Colonic mucosa (tissue), 4 donors: ENCODE results near the gene CAPN9. TPM values are rescaled to one million over a fixed set of nuclear protein-coding genes. Genes with fewer than 3 reads are reported as not detected.

Source experiments
- DNase-seq: peaks from one replicate; pipeline ENCODE4 v3.0.0-alpha.2; 2020
- H3K27ac ChIP-seq: fragments of 200-600 bp; one replicate; pipeline ENCODE4 v1.8.0; 2021
- H3K27me3 ChIP-seq: fragments of 200-600 bp; one replicate; pipeline ENCODE4 v1.8.0; 2021
- H3K36me3 ChIP-seq: fragments of 200-600 bp; one replicate; pipeline ENCODE4 v1.8.0; 2021
- H3K4me1 ChIP-seq: fragments of 200-600 bp; one replicate; pipeline ENCODE4 v1.8.0; 2021; ENCODE audit warnings: mild to moderate bottlenecking
- H3K4me3 ChIP-seq: fragments of 200-600 bp; one replicate; pipeline ENCODE4 v1.8.0; 2021
- H3K9ac ChIP-seq, 2 donors: one replicate each; pipeline ENCODE4 v1.7.0; 2013; ENCODE audit warnings: control low read depth in 2 of 2, low read depth in 2 of 2, low read length in 2 of 2
- H3K9me3 ChIP-seq: fragments of 200-600 bp; one replicate; pipeline ENCODE4 v1.8.0; 2021
- intact Hi-C: fragments of 100-400 bp; cut with DNase I; formaldehyde crosslinking; loops from one replicate; pipeline ENCODE4 v1.14.1; 2022
- total RNA-seq, 2 donors: library from RNA; stranded (reverse); fragmentation: NEBNext Ultra II Directional in 1 of 2; extraction: Animal tissue kit (Norgen Biotek cat#: 25700) in 1 of 2; gene quantifications; one replicate each; pipeline ENCODE4 v1.2.1, GENCODE V29; 2021
- TF ChIP-seq, protein P1 (sequence below): fragments of 200-600 bp; IDR thresholded peaks from one replicate; pipeline ENCODE4 v1.8.0; 2022; ENCODE audit warnings: antibody characterized with exemption, mild to moderate bottlenecking
- donor health status: healthy.
- donor health status: DM: no; HTN: no; CAD: no.
- donor health status: DM: no; HTN: no; CAD: no.

The CAPN9 gene
- total RNA-seq, 2 donors from 2014 or later: 14.3 to 36.3 TPM

- no peaks in the 10 kb centered on the region for H3K36me3 ChIP-seq
- TF ChIP-seq, protein P1, sequence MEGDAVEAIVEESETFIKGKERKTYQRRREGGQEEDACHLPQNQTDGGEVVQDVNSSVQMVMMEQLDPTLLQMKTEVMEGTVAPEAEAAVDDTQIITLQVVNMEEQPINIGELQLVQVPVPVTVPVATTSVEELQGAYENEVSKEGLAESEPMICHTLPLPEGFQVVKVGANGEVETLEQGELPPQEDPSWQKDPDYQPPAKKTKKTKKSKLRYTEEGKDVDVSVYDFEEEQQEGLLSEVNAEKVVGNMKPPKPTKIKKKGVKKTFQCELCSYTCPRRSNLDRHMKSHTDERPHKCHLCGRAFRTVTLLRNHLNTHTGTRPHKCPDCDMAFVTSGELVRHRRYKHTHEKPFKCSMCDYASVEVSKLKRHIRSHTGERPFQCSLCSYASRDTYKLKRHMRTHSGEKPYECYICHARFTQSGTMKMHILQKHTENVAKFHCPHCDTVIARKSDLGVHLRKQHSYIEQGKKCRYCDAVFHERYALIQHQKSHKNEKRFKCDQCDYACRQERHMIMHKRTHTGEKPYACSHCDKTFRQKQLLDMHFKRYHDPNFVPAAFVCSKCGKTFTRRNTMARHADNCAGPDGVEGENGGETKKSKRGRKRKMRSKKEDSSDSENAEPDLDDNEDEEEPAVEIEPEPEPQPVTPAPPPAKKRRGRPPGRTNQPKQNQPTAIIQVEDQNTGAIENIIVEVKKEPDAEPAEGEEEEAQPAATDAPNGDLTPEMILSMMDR: peak; percentile 51
- H3K4me3 ChIP-seq: no peak overlapping the region
- H3K9me3 ChIP-seq: no peaks in the 10 kb centered on the region
- DNase-seq: peak; percentile 41
- no peaks in the 10 kb centered on the region for H3K27me3 ChIP-seq
- intact Hi-C loops: loop anchor here (5.0 to 10.0 kb wide), 2 partner anchors 68 to 130 kb away; partner anchors contain the start of gene COG2
- H3K9ac ChIP-seq: no peak overlapping the region
- no peaks in the 10 kb centered on the region for H3K4me1 ChIP-seq
- no peak overlapping the region for H3K27ac ChIP-seq
Measured at GRCh38 chr1:230772457-230773395, 25.5 kb downstream of the CAPN9 start.

DNA sequence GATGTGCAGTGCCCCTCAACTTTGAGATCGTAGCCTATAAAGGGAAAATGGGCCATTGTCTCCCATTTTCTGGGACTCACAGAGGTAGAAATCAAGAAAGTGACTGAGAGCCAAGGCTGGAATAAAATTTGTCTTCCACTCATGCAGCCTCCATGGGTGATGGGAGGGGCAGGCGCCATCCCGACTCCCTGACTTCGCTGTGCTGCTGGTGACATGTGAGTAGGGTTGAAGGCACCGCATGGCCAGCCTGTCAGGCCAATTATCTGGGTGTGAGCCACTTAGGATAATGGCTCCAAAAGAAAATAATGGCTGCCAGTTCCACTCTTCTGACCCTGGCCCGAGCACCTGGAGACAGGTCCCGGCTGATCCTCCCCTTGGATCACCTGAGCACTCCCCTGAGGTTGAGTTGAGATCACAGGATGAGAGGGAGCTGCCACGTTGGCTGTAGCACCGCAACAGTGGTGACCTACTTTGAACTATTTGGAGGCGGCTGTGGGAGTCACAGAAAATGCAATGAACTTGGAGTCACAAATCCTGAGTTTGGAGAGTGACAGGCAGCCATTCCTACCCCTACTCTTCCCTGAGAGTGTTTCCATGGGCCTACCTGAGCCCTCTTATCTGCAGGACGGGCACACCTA is 26.3 kb downstream of the CAPN9 start:
- TF ChIP-seq, protein P1: no peak
- no peak overlapping the region for H3K27ac ChIP-seq
- no peaks in the 10 kb centered on the region for H3K27me3 ChIP-seq
- intact Hi-C loops: loop anchor here (5.0 to 10.0 kb wide), 2 partner anchors 69 to 131 kb away; partner anchors contain the start of gene COG2
- H3K4me3 ChIP-seq: no peak overlapping the region
- H3K4me1 ChIP-seq: no peaks in the 10 kb centered on the region
- no peak overlapping the region for H3K9ac ChIP-seq
- DNase-seq: no peak
- H3K9me3 ChIP-seq: no peaks in the 10 kb centered on the region
- no peaks in the 10 kb centered on the region for H3K36me3 ChIP-seq

DNA sequence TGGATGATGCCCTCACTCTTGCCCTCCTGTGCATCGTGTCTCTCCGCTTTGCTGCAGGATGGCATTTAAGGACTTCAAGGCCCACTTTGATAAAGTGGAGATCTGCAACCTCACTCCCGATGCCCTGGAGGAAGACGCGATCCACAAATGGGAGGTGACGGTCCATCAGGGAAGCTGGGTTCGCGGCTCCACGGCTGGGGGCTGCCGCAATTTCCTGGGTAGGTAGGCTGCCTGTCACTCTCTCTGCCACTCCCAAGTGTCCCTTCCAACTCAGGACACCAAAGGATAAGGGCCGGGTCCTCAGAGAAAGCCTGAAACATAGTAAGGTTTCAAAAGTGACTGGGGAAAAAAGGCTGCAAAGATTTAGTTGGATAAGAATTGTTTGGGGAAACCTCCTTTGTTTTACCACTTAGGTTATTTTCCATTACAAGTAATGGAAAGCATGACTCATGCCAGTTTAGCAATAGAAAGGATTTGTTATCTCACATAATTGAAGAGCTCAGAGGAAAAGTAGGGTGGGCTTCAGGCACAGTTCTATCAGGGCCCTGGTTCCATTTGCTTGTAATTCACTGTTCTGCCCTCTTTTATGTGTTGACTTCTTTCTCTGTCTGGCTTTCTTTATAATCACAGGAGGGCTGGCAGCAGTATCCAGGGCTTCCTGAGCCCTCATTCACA is 31.9 kb downstream of the CAPN9 start:
- Histone ChIP-seq H3K9ac (no peak overlapping the region), H3K4me1 (no peaks in the 10 kb centered on the region), H3K4me3 (no peak overlapping the region), H3K9me3 (no peaks in the 10 kb centered on the region), H3K27me3 (no peaks in the 10 kb centered on the region), H3K27ac (no peak overlapping the region), H3K36me3 (no peaks in the 10 kb centered on the region)
- intact Hi-C loops: loop anchor here (10.0 kb wide), 1 partner anchor 74 kb away; no protein-coding TSS in a partner anchor
- DNase-seq: no peak
- TF ChIP-seq, protein P1: no peak

GRCh38 chr1:230781131-230781530 is 33.9 kb downstream of the CAPN9 start:
- no peaks in the 10 kb centered on the region for H3K27me3 ChIP-seq

More at GRCh38 chr1:230781131-230781530, 33.9 kb downstream of the CAPN9 start:
- H3K9ac ChIP-seq: no peak overlapping the region
- no peak overlapping the region for H3K4me3 ChIP-seq
- TF ChIP-seq, protein P1: no peak
- H3K4me1 ChIP-seq: no peaks in the 10 kb centered on the region
- DNase-seq: no peak
- no peaks in the 10 kb centered on the region for H3K36me3 ChIP-seq
- no peak overlapping the region for H3K27ac ChIP-seq
- intact Hi-C loops: no loop called here
- H3K9me3 ChIP-seq: no peaks in the 10 kb centered on the region
